Skin epidermis (tissue), 12 donors: ENCODE measurements around the gene EPHB4.
"Not testable (repeated sequence)": the region's sequence is repeated elsewhere in the genome, so short reads cannot be mapped to it uniquely, and the experiment has no call there.

Experiments used
- H3K27ac ChIP-seq, 21 experiments: fragments of 200-600 bp; sonication (generic) in 11 of 21; one replicate each; pipeline ENCODE4 v1.5.0; 2020; ENCODE audit warnings: mild to moderate bottlenecking in 3 of 21, inconsistent platforms in 2 of 21, moderate library complexity in 2 of 21
- H3K4me3 ChIP-seq, 7 experiments: fragments of 200-600 bp; sonication (generic) in 2 of 7; one replicate each; pipeline ENCODE4 v1.5.0; 2020; ENCODE audit warnings: inconsistent platforms in 2 of 7, mild to moderate bottlenecking in 2 of 7, moderate library complexity in 1 of 7

Gene EPHB4

DNA sequence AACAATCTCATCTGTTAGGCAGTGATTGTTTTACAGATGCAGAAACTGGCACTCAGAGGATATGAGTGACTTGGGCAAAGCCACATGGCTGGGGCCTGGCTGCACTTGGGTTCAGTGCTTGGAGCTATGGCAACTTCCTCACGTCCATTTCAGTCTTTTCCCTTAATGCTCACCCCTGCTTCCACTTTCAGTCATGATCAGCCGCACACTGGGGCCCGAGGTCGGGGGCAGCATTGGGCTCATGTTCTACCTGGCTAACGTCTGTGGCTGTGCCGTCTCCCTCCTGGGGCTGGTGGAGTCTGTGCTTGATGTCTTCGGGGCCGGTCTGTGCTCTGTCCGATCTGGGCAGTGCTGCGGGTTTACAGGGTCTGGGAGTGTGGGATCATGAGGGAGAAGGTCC is 28.2 kb upstream of the EPHB4 start:
- Histone ChIP-seq H3K4me3 (no peak overlapping the region), H3K27ac (no peak overlapping the region)

DNA sequence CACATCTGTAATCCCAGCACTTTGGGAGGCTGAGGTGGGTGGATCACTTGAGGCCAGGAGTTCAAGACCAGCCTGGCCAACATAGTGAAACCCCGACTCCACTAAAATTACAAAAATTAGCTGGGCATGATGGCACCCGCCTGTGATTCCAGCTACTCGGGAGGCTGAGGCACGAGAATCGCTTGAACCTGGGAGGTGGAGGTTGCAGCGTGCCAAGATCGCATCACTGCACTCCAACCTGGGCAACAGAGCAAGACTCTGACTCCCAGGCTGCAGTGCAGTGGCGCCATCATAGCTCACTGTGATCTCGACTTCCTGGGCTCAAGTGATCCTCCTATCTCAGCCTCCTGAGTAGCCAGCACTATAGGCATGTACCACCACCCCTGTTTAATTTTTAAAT is 27.6 kb upstream of the EPHB4 start:
- not testable (repeated sequence) for H3K27ac ChIP-seq, H3K4me3 ChIP-seq

DNA sequence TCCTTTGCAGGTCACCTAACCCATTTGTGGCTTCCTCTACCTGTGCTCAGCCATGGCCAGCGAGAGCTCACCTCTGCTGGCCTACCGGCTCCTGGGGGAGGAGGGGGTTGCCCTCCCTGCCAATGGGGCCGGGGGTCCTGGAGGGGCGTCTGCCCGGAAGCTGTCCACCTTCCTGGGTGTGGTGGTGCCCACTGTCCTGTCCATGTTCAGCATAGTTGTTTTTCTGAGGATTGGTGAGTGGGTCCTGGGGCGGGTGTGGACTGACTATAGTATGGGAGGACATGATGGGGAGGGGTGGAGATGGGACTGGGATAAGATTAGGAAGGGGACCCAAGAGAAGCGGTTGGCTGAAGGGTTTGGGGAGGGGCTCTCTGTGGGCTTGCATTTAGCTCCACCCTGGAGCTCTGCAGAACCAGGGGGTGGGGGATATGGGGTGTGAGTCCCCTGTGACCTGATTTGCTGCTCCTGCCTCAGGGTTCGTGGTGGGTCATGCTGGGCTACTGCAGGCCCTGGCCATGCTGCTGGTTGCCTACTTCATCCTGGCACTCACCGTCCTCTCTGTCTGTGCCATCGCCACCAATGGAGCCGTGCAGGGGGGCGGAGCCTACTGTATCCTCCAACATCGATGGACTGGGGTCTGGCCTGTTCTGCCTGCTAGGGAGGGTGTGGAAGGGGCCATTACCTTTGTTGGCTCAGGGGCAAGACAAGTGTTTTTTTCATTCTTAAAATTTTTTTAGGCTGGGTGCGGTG is 27.0 kb upstream of the EPHB4 start:
- Histone ChIP-seq H3K27ac (peak overlapping the region in 3 of 21 experiments; percentile 61 to 88 (median 84)), H3K4me3 (no peak overlapping the region)

DNA sequence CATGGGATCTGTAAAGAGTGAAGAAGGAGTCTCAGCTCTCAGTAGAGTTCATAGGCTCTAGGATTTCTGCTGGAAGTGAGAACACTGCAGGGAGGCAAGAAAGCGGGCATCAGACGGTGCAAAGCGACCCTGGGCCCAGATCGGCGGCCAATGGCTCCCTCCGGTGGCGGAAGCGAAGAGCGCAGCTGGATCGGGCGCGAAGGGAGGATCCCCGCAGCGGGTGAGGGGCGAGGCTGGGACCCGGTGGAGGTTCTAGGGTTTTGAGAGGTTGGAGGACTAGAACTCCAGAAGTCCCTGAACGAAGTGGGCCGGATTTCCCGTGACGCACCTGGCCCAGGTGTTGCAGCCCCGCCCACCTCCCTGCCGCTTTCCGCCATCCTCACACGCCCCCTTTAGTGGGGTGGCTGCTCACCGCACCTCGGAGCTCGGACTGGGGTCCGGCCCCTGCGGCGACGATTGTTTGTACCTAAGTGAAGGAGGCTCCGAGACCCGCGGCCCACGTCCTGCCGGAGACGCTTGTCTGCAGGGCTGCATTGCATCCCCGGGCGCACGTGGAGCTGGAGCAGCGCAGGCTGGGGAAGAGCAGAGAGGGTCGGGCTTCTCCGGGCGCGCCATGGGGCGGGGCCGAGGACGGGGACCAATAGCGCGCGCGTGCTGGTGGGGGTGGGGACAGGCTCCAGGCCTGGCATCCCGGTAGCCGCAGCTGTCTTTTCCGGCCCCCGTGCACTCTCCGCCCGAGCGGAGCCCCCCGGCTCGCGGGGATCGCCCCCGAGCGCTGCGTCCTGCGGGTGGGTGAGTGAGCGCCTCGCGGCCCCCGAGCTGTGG is 24.9 kb upstream of the EPHB4 start, which contains the start of gene SLC12A9:
Gene SLC12A9, plus strand, starts transcription at position 666 of the 825 bp plus-strand sequence. CDS start 1,485 bp downstream, outside the sequence.
- peak within 1 kb of the TSS in 20 of 21 experiments; percentile 31 to 88 (median 74) for H3K27ac ChIP-seq

DNA sequence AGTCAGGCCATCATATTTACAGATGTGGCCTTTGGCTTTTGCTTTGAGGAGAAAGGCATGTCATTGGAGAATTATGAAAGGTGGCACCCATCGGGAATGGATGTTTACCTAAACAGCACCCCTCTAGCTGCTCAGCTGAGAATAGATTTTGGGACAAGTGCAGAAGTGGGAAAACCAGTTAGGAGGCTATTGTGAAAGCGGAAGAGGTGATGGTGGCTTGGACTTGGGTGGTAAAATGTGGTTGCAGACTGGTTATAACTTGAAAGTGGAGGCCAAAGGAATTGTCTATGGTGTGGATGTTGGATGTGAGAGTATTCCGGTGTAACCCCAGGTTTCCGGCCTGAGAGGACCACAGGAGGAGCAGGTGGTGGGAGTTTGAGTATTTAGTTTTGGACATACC is 20.0 kb upstream of the EPHB4 start:
- no peak overlapping the region for H3K4me3 ChIP-seq
- no peak overlapping the region for H3K27ac ChIP-seq

More for the DNA sequence above, 24.9 kb upstream of the EPHB4 start, which contains the start of gene SLC12A9:
- peak within 1 kb of the TSS; percentile 60 to 85 (median 69) for H3K4me3 ChIP-seq

DNA sequence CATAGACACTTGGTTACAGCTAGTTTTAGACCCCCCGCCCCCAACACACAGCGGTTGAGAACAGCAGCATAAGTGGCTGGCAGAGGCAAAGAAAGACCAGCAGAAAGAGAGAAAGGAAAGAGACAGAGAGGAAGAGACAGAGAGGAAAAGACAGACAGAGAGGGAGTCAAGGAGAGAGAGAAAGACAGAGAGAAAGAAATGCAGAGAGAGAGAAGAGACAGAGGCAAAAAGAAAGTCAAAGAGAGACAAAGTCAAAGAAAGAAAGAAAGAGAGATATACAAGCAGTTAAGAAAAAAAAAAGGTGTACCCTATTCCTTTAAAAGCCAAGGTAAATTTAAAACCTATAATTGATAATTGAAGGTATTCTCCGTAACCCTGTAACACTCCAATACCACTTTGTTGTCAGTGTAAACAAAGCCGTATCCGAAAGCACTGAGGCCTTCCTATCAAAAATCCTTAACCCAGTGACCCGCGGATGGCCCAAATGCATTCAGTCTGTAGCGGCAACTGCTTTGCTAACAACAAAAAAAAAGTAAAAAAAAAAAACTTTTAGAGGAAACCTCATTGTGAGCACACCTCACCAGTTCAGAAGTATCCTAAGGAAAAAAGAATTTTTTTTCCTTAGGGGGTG is 13.3 kb upstream of the EPHB4 start:
- Histone ChIP-seq H3K27ac (no peak overlapping the region), H3K4me3 (no peak overlapping the region)

DNA sequence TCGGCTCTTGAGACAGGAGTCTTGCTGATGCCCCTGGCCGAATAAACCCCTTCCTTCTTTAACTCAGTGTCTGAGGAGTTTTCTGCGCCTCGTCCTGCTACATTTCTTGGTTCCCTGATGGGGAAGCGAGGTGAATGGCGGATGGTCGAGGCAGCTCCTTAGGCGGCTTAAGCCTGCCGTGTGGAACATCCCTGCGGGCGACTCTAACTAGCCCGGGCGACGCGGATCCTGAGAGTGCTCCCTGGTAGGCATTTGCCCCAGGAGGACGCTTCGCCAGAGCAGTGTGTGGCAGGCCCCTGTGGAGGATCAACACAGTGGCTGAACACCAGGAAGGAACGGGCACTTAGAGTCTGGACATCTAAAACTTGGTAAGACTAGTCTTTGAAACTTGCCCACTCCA is 12.0 kb upstream of the EPHB4 start:
- no peak overlapping the region for H3K27ac ChIP-seq
- H3K4me3 ChIP-seq, result no peak overlapping the region

DNA sequence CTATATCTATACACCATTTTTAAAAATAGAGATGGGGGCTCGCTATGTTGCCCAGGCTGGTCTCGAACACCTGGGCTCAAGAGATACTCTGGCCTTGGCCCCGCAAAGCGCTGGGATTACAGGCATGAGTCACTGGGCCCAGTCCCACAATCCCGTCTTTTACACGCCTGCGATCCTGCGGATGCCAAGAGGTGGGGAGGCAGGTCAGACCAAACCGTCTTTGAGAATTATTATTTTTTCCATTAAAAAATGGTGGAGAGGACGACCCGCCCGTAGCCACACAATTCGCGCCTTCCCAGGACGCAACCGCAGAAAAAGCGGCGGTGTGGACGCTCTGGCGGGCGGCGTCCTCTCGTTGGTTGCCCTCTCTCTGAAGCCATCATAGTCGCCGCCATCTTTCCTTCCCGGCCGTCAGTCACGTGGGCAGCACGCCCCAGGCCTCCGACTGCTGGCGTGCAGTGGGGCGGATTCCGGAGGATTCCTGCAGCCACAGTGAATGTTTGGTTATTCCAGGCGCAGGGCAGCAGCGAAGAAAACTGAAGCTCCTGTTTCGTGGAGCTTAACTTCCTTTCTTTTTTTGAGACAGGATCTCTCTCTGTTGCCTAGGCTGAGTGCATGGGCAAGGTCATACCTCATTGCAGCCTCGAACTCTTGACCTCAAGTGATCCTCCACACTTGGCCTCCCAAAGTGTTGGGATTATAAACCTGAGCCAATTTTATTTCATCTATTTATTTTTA is 9.9 kb upstream of the EPHB4 start:
- peak overlapping the region; percentile 10 to 42 (median 28) for H3K4me3 ChIP-seq
- H3K27ac ChIP-seq, result peak overlapping the region in 19 of 21 experiments; percentile 8 to 89 (median 77)

DNA sequence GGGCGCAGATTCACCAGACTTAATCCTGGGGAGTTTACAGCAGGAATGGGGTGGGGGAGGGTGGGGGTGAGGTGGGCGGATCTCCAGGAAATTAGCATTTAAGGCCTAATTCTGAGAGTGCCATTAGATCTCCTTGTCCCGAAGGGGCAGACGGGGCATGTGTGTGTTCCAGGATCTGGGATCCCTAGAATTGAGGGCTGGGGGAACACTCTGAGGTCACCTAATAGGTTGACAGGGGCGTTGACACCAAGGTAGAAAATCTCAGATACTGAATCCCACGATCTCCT is 9.4 kb upstream of the EPHB4 start:
- Histone ChIP-seq H3K4me3 (peak overlapping the region; percentile 10 to 42 (median 28)), H3K27ac (peak overlapping the region in 20 of 21 experiments; percentile 8 to 89 (median 76))

DNA sequence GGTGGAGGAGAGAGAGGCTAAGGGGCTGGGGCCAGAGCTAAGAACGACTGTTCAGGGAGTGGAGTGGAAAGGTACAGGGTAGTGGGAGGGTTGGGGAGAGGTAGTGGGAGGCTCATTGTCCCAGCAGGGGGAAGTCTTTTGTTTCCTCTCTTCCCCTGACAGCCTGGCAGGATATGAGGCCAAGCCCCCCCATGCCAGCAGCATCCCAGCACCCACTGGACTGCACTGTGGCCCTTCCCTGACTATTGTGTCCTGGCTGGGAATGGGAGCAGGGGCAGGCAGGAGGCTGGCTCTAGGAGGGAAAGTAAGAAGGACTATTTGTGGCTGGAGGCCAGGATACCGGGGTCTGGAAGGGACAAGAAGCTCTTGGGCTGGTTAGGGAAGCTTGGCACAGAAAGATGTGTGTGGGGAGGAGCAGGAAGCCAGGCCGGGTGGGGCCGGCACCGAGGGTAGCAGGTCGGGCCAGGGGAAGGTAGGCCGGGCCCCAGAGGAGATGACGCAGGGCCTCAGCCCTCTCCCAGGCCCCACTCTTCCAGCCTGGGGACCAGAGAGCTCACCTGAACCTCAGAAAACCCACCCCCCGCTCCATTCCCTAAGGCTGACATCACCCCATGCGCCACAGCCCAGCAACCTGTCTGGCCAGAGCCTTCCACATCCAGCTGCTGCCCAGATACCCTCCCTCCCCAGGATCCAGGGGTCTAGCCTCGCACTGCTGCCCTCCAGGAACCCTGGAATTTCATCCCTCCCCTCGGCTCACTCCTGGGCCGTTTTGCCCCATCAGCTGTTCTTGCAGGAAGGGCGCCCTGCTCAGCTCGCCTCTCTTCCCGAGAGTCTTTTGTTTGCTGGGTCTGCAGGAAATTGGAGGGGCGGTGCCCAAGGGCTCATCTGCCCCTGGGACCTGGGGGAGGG is 8.8 kb upstream of the EPHB4 start:
- H3K27ac ChIP-seq, result peak overlapping the region in 20 of 21 experiments; percentile 8 to 89 (median 76)
- peak overlapping the region in 1 of 7 experiments; percentile 36 for H3K4me3 ChIP-seq

DNA sequence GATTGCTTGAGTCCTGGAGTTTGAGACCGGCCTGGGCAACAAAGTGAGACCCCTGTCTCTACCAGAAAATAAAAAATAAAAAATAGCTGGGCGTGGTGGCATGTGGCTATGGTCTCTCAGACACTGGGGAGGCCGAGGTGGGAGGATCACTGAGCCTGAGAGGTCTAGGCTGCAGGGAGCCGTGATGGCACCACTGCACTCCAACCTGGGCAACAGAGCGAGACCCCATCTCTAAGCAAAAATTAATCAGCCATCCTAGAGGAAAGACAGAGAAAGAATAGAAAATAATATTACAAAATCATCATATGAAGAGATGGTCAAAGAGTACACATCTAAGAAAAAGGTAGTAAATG is 4.9 kb upstream of the EPHB4 start:
- Histone ChIP-seq H3K27ac (no peak overlapping the region), H3K4me3 (no peak overlapping the region)

DNA sequence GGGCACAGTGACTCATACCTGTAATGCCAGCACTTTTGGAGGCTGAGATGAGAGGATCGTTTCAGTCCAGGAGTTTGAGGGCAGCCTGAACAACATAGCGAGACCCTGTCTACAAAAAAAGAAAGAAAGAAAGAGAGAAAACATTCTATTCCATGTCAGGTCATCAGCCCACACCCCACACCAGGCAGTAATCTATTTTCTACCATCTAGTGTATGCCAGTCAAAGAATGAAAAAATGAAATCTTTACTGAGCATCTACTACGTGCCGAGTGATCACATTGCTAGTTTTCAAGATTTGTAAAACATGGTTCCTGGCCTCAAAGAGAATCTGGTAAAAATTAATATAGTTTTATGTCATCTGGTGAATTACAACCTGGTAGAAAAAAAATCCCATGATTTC is 3.1 kb upstream of the EPHB4 start:
- Histone ChIP-seq H3K4me3 (no peak overlapping the region), H3K27ac (no peak overlapping the region)

DNA sequence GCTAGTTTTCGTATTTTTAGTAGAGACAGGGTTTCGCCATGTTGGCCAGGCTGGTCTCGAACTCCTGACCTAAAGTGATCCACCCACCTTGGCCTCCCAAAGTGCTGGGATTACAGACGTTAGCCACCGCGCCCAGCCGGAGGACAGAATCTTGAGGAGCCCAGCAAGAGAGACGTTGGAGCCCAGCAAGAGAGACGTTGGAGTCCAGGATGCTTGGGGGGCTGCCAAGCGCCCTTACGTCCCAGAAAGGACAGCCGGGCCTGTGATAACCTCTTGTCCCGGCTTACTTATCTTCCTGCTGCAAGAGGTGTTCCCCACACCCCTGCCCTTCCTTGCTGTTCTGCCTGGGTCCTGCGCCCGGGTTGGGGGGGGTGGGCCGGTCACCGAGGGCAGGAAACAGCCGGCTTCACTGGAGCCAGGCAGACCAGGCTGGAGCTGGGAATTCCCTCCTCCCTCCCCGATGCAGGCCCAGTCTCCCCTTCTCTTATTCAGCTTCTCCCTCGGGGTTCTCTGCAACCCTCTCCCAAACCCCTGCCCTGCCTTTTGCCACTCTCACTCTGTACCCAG is 1.9 kb upstream of the EPHB4 start:
- H3K27ac ChIP-seq, result peak overlapping the region in 6 of 21 experiments; percentile 9 to 59 (median 34)
- no peak overlapping the region for H3K4me3 ChIP-seq

DNA sequence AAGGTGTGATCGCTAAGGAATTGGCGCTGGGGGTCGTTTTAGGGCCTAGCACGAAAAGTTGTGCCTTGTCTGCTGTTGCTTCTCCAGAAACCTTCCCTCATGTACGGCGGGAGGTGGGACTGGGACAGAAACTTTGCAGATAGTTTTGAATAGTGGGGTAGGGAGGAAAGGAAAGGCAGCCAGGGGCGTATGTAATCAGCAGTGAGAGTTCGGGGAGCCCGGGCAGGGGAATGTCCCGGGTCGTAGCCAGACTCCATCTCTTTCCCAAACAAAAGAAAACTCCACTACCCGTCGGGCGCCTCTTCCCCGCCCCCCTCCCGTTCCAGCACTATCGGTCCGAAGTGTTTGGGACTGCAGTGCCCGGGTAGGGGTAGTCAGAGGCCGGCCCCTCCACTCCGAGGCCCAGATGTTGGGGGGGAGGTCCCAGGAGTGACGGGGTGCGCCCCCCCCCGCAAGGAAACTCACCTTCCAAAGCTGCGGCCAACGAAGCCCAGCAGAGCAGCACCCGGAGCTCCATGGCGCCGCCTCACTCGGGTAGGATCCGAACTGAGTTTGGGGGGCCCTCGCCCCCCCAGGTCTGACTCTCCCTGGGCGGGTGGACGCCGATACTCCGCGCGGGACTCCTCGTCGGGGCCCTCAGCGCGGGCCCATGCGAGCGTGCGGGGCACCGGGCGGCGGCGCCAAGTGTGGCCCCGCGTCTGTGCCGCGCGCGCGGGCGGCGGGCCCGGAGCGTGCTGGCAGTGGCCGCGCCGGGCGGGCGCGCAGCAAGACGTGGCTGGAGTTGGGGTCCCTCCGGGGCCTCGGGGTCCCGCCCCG is 601 bp downstream of the EPHB4 start:
- Histone ChIP-seq H3K27ac (peak overlapping the region; percentile 49 to 91 (median 78)), H3K4me3 (peak overlapping the region; percentile 43 to 71 (median 55))

DNA sequence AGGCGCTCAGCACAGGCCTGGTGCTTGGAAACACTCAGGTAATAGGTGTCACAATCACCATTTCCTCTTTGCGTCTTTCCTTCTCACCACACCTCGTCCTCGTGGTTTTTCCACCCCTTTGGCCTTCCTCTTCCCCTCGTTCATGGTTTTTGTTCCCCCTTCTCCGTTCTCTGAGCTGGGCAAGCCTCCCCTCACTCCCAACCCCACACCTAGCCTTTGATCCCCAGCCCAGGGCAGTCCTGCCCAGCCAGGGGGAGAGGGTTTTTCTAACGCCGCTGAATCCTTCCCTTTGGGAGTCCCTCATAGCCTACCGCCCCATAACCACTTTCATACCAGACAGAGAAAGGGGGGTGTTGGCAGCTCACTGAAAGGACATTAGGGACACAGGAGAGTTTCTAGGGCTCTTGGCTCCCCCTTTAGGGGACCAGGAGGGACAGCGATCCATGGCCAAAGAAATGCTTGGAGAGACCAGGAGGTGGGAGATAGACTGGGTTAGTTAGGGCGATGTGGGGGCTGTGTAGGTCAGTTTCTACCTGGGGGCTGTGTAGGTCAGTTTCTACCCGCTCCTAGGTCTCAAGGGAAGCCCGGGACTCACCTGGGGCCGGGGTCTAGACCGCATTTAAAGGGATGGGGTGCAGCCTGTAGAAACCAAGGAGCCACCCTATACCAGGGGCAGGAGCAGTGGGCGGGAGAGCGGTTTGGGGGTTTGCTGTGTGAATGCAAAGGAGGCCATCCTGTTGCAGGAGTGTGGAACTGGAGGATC is 1.4 kb downstream of the EPHB4 start:
- peak overlapping the region in 20 of 21 experiments; percentile 56 to 91 (median 78) for H3K27ac ChIP-seq
- H3K4me3 ChIP-seq, result peak overlapping the region; percentile 43 to 71 (median 55)

DNA sequence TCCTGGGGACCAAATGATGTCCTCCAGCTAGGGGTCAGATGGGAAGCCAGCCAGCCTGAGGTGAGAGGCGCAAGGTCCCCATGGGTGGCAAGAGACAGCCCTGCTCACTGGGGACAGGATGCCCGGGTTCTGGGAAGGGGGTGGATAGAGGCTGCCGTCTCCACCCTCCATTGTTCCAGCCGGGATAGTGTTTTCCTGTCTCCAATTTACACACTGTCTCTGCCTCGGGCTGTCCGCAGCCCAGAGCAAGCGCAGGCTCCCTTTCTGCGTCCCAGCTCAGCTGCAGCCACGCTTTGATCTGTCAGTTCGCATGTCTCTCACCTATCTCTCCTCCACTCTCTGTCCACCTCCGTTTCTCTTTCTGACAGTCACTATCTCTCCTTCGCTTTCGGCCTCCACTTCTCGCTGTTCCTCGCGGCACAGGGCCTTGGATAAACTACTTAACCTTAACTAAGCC is 2.1 kb downstream of the EPHB4 start:
- Histone ChIP-seq H3K27ac (peak overlapping the region in 20 of 21 experiments; percentile 56 to 91 (median 79)), H3K4me3 (peak overlapping the region; percentile 43 to 71 (median 55))
